Tibial artery (tissue), 4 donors: ENCODE measurements around the gene DMD.

Experiments
- DNase-seq, 2 donors: peaks; one replicate each; pipeline ENCODE4 v3.0.0-alpha.2; 2019
- H3K27ac ChIP-seq, 2 donors: fragments of 200-600 bp; sonication (generic) in 1 of 2; 1 replicate in 1 of 2; 2 replicates in 1 of 2; pipeline ENCODE4 v1.5.1; 2018 to 2019; ENCODE audit warnings: mild to moderate bottlenecking in 1 of 2
- H3K27me3 ChIP-seq, 2 donors: fragments of 200-600 bp; sonication (generic) in 1 of 2; one replicate each; pipeline versions ENCODE4 v1.5.1 to v1.6.0; 2016 to 2019
- H3K36me3 ChIP-seq, 3 donors: fragments of 200-600 bp; sonication (generic) in 2 of 3; one replicate each; pipeline ENCODE4 v1.5.1; 2016 to 2019; ENCODE audit warnings: mild to moderate bottlenecking in 2 of 3
- H3K4me1 ChIP-seq, 4 donors: fragments of 200-600 bp; sonication (generic) in 2 of 4; 1 replicate in 3 of 4; 2 replicates in 1 of 4; pipeline ENCODE4 v1.5.1; 2016 to 2019
- H3K4me3 ChIP-seq, 2 donors: fragments of 200-600 bp; sonication (generic) in 1 of 2; 1 replicate in 1 of 2; 2 replicates in 1 of 2; pipeline ENCODE4 v1.5.1; 2018 to 2019; ENCODE audit warnings: mild to moderate bottlenecking in 2 of 2
- H3K9me3 ChIP-seq, 3 donors: fragments of 200-600 bp; sonication (generic) in 1 of 3; one replicate each; pipeline ENCODE4 v1.5.1; 2016 to 2019
- intact Hi-C: fragments of 100-400 bp; cut with DNase I; formaldehyde crosslinking; loops from one replicate; pipeline ENCODE4 v1.15.0; 2023; ENCODE audit warnings: low total_unique reads
- TF ChIP-seq, protein P1 (sequence below), 2 experiments: fragments of 200-600 bp in 1 of 2; fragments of 450-650 bp in 1 of 2; IDR thresholded peaks; one replicate each; pipeline ENCODE4 v1.5.1; 2017 to 2019; ENCODE audit warnings: antibody characterized with exemption in 2 of 2, mild to moderate bottlenecking in 1 of 2, moderate library complexity in 1 of 2

DMD gene

DNA sequence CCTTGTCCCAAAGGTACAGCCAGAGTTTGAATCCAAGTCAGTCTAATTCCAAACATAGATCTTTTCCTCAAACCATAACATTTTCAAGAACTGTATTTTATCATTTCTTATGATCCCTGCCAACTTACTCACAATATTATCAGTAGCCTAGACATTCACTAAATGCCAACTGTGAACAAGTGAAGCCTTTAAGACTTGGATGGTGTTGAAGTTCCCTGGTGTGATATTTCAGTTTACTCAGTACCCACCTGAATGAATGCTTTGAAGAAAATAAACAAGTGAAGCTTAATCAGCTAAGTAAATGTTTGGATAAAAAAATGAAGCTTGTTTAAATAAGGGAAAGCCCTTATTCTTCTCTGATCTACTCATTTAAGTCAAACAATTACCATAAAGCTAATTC, 1028.3 kb downstream of the DMD start:
- TF ChIP-seq, protein P1, sequence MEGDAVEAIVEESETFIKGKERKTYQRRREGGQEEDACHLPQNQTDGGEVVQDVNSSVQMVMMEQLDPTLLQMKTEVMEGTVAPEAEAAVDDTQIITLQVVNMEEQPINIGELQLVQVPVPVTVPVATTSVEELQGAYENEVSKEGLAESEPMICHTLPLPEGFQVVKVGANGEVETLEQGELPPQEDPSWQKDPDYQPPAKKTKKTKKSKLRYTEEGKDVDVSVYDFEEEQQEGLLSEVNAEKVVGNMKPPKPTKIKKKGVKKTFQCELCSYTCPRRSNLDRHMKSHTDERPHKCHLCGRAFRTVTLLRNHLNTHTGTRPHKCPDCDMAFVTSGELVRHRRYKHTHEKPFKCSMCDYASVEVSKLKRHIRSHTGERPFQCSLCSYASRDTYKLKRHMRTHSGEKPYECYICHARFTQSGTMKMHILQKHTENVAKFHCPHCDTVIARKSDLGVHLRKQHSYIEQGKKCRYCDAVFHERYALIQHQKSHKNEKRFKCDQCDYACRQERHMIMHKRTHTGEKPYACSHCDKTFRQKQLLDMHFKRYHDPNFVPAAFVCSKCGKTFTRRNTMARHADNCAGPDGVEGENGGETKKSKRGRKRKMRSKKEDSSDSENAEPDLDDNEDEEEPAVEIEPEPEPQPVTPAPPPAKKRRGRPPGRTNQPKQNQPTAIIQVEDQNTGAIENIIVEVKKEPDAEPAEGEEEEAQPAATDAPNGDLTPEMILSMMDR (IDR thresholded peaks at IDR 0.05), result no peak
- Histone ChIP-seq H3K4me1 (no peaks in the 10 kb centered on the region), H3K36me3 (no peaks in the 10 kb centered on the region), H3K27me3 (no peaks in the 10 kb centered on the region), H3K27ac (no peak overlapping the region), H3K4me3 (no peak overlapping the region), H3K9me3 (no peaks in the 10 kb centered on the region)
- intact Hi-C loops, result no loop called here
- DNase-seq, result no peak

DNA sequence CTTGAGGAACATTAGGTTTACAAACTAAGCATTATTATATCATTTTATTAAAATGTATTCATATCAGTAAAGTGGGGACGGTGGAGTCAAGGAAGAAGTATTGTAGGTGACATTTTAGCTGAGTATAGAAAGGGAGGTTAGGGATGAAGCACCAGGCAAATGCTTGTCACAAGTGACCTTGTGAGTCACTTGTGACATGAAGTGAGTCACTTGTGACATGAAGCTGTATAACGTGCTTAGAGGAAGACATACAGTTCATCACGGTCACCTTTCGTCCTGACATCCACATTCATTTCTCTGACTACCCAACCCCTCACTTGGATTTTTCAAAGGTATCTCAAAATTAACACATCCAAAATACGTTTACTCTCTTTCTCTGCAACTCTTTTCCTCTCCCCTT, 1034.8 kb downstream of the DMD start:
- no peak overlapping the region for H3K4me3 ChIP-seq
- TF ChIP-seq, protein P1 (IDR thresholded peaks at IDR 0.05), result no peak

DNA sequence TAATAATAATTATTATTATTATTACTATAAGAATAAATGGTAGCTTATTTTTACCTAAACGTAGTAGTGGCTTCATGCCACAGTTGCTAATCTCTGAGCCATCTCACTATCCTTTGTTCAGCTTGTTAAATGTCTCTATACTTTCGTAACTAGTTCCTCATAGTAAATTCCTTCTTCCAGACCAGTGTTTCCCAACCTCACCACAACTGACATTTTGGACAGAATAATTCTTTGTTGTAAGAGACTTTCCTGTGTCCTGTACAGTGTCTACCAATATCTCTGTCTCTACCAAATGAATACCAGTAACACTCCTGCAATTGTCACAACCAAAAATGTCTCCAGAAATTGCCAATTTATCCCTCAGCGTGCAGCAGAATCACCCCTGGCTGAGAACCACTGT, 1040.9 kb downstream of the DMD start:
- DNase-seq, result no peak
- H3K9me3 ChIP-seq, result peaks cover 0 to 5% (median 0%) of the 10 kb centered on the region in 3 donors
- H3K4me3 ChIP-seq, result no peak overlapping the region
- no peak overlapping the region for H3K27ac ChIP-seq
- H3K36me3 ChIP-seq, result no peaks in the 10 kb centered on the region
- TF ChIP-seq, protein P1 (IDR thresholded peaks at IDR 0.05), result no peak
- no peaks in the 10 kb centered on the region for H3K27me3 ChIP-seq
- intact Hi-C loops, result no loop called here
- H3K4me1 ChIP-seq, result no peaks in the 10 kb centered on the region

More for the DNA sequence above, 1034.8 kb downstream of the DMD start:
- Histone ChIP-seq H3K9me3 (peaks cover 0 to 5% (median 0%) of the 10 kb centered on the region in 3 donors), H3K27me3 (no peaks in the 10 kb centered on the region), H3K36me3 (no peaks in the 10 kb centered on the region), H3K27ac (no peak overlapping the region), H3K4me1 (no peaks in the 10 kb centered on the region)
- no peak for DNase-seq
- intact Hi-C loops, result no loop called here

DNA sequence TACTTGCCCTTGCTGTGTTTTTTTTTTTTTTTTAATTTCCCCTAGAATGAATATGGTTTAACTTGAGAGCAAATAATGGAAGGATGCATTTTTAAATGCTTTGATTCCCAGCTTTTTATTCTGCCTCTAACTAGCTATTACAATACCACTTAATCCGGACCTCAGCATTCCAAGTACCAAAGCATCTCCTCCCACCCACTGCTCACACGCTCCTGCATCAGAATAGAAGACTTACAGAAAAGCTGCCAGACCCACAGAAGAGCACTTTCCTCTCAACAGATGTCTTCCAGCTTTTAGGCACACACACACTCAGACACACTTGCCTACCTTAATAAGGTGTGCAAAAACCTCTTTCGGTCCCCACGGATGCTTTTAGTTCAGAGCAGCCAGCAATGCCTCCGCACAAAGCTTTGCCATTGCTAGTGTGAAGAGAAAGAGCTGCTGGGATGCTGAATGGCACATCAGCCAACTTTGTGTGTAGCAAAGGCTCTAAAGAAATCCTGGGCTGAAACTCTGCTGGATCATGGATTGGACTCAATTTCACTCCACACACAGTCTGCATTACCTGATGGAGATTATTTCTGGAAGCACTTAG, 1056.2 kb downstream of the DMD start:
- Histone ChIP-seq H3K27me3 (no peaks in the 10 kb centered on the region), H3K9me3 (no peaks in the 10 kb centered on the region), H3K4me1 (peaks cover 0 to 9% (median 0%) of the 10 kb centered on the region in 4 donors), H3K36me3 (no peaks in the 10 kb centered on the region), H3K4me3 (no peak overlapping the region), H3K27ac (no peak overlapping the region)
- TF ChIP-seq, protein P1 (IDR thresholded peaks at IDR 0.05), result no peak
- intact Hi-C loops, result no loop called here
- no peak for DNase-seq

GRCh38 chrX:32153585-32153984, 1057.8 kb downstream of the DMD start:
- TF ChIP-seq, protein P1 (IDR thresholded peaks at IDR 0.05), result no peak
- DNase-seq, result no peak
- intact Hi-C loops, result no loop called here

DNA sequence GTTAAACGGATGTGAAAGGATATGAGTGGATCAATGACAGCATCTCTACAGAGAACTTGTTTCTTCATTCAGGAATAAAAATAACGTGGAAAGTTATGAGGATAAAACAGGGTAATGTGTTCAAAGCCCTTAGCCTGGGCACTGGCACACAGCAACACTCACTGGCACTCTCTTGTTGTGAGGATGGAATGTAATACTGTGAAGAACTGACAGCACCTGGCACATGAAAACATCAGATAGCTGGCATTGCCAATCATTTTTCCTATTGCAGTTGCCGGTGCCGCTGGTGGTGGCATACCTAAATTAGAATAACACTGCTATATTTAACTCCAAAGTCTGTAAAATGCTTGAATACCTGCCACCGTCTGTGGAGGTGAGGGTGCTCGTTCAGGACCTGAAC, 1061.2 kb downstream of the DMD start:
- no peak for DNase-seq
- intact Hi-C loops, result no loop called here
- Histone ChIP-seq H3K4me3 (no peak overlapping the region), H3K27ac (no peak overlapping the region), H3K4me1 (peaks cover 0 to 9% (median 0%) of the 10 kb centered on the region in 4 donors), H3K27me3 (no peaks in the 10 kb centered on the region), H3K9me3 (no peaks in the 10 kb centered on the region), H3K36me3 (no peaks in the 10 kb centered on the region)
- TF ChIP-seq, protein P1 (IDR thresholded peaks at IDR 0.05), result no peak

More at GRCh38 chrX:32153585-32153984, 1057.8 kb downstream of the DMD start:
- no peak overlapping the region for H3K4me3 ChIP-seq
- H3K9me3 ChIP-seq, result no peaks in the 10 kb centered on the region
- no peaks in the 10 kb centered on the region for H3K36me3 ChIP-seq
- H3K4me1 ChIP-seq, result peaks cover 0 to 9% (median 0%) of the 10 kb centered on the region in 4 donors
- no peak overlapping the region for H3K27ac ChIP-seq
- no peaks in the 10 kb centered on the region for H3K27me3 ChIP-seq
